GM20431 (cell line): ENCODE measurements around the gene PRKAR1B.

Experiments
- in situ Hi-C: fragments of 300-500 bp; cut with MseI, MboI; formaldehyde crosslinking; loops from one replicate; pipeline ENCODE4 v1.15.0; 2020; ENCODE audit warnings: low sequenced_read_pairs; ENCODE audit not compliant: unreplicated experiment

The PRKAR1B gene

DNA sequence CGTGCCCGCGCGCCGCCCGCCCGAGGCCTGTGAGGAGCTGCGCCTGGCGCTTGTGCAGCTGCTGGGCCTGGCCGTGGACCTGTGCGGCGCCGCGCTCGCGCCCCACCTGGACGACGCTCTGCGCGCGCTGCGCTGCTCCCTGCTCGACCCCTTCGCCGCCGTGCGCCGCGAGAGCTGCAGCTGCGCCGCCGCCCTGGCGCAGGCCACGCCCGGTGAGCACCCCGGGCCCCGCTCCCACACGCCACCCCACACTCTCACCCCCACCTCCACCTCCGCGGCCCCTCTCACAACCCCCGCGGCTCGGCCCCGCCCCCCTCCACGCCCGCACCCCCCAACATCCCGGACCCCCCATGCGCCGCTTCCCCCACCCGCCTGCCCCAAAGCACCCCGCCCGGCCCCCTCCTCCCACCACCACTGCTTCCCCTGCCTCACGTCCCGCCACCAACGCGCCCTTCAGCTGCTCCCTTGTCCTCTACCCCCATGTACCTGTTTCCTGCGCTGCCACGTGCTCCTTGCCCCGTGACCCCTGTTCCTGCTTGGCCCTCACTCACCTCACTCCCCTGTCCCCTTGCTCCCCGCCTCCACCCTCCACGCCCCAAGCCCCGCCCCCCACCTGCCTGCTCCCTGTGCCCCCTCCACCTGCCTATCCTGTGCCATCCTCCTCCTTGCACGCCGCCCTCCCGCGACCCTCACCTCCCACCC, at the start of gene PRKAR1B:
Gene PRKAR1B (minus strand): TSS at position 178 of the 702 bp plus-strand sequence. CDS start 15,776 bp downstream, outside the sequence.
- in situ Hi-C loops: no loop called here

DNA sequence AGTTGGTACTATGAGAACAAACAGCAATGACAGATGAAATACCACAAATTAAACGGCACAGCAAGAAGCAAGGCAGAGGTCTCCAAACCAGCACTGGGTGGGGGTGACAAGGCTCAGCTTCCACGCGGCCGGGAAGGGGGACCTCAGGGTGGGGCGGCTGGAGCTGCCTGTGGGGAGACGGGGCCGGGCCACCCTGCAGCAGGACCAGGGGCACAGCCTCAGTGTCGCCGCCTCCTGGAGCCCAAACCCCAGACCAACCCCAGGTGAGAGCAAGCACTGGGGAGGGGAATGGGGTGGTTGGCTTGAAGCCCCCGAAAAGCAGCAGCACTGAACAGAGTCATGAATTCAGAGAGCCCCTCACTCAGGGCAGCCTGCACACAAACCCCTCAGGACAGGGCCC, 49.3 kb upstream of the PRKAR1B start:
- in situ Hi-C loops: loop anchor here (10.0 kb wide), 1 partner anchor 462 kb away; no protein-coding TSS in a partner anchor

DNA sequence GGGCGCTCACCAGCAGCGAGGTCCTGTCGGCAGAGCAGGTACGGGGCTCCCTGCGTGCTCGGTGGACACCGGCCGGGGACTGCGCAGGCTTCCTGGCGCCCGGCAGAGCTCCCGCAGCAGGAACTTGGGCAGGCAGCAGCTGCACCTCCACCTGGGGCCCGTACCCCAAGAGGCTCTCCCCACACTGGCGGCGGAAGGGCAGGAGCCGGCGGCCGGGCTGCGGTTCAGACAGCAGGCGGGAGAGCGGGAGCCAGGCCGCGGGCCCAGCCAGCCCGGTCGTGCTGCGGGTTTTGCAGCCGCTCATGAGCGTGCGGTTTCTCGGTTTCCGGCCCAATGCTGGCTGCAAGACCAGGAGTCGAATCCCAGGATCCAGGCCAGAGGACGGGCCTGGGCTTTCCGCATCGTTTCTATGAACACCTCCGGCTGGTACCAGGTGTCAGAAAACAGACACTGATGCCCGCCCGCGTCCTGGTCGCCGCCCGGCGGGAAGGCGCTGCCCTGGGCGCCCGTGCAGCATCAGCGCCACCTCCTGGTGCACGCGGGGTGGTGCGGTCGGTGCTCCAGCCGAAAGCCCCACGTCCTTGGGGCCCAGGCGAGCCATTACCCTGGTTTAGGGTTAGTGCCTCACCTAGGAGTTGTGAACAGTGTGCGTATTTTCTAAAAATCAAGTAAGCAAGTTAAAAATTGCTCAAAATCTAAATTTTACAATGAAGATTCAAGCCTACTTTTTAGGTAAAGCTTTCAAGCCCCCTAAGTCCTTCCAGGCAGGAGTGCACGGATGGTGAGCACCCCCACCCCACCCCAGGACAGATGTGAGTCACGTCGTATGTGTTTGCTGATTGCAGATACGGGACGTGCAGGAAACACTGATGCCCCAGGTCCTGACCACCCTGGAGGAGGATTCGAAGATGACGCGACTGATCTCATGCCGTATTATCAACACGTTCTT, 47.4 kb upstream of the PRKAR1B start:
- in situ Hi-C loops: loop anchor here (10.0 kb wide), 1 partner anchor 460 kb away; no protein-coding TSS in a partner anchor

DNA sequence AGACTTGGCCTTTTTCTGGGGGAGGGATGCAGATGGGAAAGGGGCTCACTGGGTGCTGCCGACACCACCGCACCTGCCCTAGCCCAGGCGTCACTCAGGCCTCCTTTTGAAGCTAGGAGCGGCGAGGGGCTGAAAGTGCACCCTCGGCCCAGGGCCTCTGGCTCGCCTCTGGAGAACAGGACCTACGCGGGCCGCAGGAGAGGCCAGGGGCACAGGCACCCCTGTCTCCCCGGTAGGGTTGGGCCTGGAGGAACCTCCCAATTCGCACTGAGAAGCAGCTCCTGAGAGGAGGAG, 46.5 kb upstream of the PRKAR1B start:
- in situ Hi-C loops: loop anchor here (10.0 kb wide), 1 partner anchor 459 kb away; no protein-coding TSS in a partner anchor

DNA sequence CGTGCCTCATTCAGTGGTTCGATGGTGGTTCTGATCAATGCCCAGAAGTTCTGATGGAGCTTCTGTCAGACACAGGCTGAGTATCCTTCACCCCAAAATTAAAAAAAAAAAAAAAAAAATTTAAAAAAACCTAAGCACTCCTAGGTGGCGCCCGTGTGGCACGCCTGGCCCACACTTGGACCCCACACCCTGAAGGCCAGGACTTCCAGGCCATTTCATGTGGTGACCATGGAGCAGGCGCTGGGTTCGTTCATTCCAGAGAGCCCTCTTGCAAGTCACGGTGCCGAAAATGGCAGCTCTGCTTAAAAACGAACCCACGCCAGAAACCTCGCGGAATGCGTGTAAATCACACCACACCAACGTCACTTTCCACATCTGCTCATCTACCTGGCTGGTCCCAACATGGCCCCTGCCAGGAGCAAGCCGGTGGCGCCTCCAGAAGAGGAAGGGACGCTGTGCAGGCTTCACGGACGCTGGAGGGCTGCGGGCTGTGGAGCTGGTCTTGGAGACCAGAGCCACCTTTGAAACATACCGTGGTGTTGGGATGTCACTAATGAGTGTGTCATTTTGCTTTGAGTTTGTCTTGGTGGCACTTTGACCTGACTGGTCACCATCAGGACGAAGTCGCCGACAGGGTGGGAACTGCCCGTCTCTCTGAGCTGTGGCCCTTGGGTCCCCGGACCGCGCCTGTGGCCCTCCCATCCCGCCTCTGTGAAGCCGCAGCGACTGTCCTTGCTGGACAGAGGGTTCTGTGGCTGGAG, 46.0 kb upstream of the PRKAR1B start:
- in situ Hi-C loops: loop anchor here (10.0 kb wide), 1 partner anchor 458 kb away; no protein-coding TSS in a partner anchor

DNA sequence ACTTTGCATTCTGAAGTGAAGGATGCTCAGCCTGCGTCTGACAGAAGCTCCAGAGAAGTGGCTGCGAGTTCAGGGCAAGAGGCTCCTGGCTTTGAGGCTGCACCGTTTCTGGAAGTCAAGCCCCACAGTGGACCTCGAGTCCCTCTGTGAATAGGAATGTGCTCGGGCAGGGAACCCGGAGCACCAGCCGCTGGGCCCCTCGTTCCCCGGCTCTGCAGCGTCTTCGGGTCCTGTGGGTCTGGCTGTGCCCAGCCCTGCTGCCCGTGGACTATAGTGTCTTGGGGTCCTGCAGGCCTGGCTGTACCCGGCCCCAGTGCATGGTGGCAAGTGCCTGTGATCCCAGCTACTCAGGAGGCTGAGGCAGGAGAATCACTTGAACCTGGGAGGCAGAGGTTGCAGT, 45.3 kb upstream of the PRKAR1B start:
- in situ Hi-C loops: loop anchor here (10.0 kb wide), 1 partner anchor 458 kb away; no protein-coding TSS in a partner anchor

DNA sequence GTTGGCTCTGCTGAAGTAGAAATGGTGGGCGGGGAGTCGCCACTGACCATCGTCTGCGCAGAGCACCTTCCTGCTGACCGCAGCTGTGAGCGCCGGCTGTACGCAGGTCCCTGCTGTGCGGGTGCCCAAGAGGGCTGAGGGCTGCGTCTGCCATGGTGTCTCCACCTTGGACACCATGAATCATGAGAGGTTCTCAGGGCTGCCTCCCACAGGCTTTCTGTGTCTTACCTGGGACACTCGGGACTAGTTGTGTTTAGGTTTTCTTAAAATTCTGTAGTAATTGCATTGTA, 44.9 kb upstream of the PRKAR1B start:
- in situ Hi-C loops: loop anchor here (10.0 kb wide), 1 partner anchor 457 kb away; no protein-coding TSS in a partner anchor

DNA sequence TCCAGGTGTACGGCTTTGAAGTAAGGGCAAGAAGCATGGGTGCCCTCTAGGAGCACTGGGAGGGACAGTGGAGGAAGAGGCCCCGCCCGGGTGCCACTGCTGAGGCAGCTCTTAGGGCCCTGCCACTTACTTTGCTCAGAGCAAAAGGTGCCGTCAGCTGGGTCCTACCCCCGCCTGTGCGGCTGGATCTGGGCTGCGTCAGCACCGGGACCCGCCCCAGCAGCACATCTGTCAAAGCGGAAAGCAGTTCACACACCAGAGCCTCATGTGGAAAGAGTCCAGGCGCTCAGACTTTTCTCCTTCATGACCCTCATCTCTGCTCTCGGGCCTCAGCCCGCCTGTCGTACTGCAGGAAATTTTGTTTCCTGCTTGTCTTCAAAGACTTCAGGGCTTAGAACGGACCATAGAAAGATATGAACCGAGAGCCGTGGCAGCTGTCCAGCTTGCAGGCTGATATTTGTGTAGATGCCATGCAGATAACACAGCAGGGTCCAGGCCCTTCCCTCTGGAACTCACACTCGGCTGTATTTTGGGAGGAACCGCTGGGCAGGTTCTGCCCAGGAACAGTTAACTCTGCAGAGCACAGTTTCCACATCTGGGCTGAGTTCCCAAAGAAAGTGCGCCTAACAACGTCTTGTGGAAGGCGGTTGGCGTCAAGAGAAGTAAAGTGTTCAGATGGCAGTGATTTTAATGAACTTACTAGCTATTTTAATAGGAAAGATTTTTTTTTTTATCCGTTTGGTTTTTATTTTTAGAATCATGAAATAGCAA, 44.3 kb upstream of the PRKAR1B start:
- in situ Hi-C loops: loop anchor here (10.0 kb wide), 1 partner anchor 457 kb away; no protein-coding TSS in a partner anchor

DNA sequence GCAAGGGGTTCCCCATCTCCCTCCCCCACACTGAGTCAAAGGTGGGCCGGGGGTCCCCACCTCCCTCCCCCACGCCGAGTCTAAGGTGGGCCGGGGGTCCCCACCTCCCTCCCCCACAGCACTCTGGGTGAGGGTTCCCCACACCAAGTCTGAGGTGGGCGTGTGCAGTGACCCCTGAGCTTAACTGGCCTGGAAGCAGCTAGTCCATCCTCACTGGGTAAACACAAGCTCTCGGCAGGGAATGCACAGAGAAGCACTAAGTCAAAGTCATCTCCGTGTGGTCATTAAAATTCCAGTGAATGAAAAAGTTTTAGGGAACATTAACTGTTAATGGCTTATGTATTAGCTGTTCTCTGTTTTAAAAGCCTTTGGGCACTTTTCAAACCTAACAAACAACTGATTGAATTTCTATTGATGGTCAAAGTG, 43.7 kb upstream of the PRKAR1B start:
- in situ Hi-C loops: loop anchor here (10.0 kb wide), 1 partner anchor 456 kb away; no protein-coding TSS in a partner anchor

DNA sequence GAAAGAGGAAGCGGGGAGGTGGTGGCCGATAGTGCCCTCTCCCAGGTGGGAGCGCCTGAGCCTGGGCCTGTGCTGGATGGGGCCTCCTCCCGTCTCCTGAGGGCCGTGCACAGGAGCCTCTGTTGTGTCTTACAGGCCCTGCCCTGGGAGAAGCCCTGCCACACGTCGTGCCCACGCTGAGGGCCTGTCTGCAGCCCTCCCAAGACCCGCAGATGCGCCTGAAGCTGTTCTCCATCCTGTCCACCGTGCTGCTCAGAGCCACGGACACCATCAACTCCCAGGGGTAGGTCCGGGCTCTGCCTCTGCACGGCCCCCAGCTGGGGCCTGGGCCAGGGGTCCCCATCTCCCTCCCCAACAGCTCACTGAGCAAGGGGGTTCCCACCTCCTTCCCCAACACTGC, 43.3 kb upstream of the PRKAR1B start:
- in situ Hi-C loops: loop anchor here (10.0 kb wide), 1 partner anchor 456 kb away; no protein-coding TSS in a partner anchor

DNA sequence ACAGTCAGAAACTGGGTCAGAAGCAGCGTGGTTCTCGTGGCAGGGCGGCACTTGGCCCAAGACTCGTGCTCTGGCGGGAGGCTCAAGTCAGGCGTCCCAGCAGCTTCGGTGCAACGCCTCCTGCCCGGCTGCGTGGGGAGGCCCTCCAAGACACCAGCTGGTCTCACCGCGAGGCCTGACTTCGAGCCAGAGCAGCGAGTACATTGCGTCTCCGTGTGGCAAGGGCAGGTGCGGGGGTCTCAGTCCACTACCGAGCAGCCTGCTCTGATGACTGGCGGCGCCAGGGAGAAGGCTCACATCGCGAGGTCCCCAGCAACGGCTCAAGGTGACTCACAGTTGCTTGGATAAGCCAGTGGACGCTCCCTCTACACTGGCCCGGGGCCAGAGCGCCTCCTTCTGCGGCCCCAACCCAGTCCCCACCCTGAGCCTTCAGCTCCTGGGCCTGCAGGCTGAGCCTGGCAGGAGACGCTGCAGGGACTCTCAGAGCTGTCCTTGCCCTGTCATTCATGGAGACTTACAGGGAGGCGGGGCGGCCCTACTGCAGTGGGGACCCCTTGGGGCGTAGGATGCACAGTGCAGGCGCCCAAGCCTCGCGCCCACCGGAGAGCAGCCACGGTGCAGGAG, 41.9 kb upstream of the PRKAR1B start:
- in situ Hi-C loops: no loop called here

DNA sequence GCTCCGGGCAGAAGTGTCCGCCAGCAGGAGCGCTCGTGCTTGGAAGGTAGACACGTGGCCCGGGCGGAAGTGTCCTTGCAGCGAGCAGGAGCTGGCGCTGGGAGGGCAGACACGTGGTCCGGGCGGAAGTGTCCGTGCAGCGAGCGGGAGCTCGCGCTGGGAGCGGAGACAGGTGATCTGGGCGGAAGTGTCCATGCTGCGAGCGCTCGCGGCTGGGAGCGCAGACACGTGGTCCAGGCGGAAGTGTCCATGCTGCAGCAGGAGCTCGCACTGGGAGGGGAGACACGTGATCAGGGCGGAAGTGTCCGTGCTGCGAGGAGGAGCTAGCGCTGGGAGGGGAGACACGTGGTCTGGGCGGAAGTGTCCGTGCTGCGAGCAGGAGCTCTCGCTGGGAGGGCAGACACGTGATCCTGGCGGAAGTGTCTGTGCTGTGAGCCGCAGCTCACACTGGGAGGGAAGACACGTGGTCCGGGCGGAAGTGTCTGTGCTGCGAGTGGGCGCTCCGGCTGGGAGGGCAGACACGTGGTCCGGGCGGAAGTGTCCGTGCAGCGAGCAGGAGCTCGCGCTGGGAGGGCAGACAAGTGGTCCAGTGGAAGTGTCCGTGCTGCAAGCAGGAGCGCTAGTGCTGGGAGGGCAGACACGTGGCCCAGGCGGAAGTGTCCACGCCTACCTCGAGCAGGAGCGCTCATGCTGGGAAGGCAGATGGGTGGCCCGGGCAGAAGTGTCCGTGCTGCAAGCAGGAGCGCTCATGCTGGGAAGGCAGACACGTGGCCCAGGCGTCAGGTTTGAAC, 41.1 kb upstream of the PRKAR1B start:
- in situ Hi-C loops: no loop called here

DNA sequence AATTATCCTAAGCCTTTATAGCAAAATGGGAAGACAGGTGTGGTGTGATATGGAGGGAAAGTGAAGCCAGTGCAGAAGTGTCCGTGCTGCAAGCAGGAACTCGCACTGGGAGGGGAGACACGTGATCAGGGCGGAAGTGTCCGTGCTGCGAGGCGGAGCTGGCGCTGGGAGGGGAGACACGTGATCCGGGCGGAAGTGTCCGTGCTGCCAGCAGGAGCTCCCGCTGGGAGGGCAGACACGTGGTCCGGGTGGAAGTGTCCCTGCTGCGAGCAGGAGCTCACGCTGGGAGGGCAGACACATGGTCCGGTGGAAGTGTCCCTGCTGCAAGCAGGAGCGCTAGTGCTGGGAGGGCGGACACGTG, 40.5 kb upstream of the PRKAR1B start:
- in situ Hi-C loops: no loop called here

DNA sequence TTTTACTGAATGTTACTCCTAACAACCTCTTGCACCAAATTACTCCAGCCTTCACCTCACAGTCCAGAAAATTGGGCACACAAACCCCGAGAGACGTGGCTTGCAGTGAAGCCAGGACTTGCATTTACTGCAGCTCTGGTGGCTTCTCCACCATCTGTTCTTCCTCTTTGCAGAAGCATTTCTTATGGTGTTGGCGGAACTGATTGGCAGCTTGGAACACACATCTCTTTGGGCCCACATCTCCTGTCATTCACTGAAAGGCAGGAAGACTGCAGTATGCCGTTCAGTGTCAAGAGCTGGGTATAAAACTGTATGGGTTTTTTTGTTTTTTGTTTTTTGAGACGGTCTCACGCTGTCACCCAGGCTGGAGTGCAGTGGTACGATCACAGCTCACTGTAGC, 38.3 kb upstream of the PRKAR1B start:
- in situ Hi-C loops: no loop called here

DNA sequence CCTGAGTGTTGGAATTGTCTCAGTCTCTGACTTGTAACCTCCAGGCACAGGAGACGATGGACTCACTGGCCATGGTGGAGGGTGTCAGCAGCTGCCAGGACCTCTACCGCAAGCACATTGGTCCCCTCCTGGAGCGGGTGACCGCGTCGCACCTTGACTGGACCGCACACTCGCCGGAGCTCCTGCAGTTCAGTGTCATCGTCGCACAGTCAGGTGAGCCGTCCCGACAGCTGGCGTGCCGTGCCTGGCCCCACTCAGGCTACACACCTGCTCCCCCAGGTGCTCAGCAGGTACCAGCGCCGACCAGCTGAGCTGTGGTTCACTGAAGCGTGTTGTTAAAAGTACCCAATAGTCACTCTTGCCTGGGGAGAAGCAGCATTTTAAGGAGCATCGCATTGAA, 36.7 kb upstream of the PRKAR1B start:
- in situ Hi-C loops: no loop called here

DNA sequence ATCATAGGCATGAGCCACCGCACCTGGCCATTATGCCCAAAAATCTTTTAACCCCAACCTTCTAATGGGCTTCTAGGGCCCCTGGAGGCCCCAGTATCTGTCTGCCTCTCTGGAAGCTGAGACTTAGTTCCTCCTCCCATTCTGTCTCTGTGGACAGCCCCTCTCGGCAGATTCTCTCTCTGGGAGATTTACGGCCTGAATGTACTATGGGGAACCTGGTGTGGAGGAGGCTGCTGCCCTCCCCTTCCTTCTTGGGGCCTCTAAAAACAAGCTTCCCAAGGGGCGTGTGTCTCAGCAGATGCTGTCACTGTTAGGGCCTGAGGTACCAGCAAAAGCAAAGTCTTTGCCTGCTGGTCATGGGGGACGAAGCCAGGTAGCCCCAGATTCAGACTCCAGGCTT, 35.8 kb upstream of the PRKAR1B start:
- in situ Hi-C loops: no loop called here

DNA sequence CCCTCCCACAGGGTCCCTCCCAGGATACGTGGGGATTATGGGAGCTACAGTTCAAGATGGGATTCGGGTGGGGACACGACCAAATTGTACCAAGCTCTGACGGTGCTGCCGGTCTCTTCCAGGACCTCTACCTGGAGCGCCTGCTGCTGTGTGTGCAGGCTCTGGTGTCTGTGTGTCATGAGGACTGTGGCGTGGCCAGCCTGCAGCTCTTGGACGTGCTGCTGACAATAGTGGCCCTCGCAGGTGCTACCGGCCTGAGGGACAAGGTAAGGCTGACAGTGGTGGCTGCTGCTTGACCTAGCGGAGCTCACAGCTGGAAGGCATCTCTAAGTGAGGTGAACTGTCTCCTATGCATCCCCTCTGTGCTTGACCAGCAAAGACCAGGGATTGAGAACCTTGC, 34.5 kb upstream of the PRKAR1B start:
- in situ Hi-C loops: no loop called here

DNA sequence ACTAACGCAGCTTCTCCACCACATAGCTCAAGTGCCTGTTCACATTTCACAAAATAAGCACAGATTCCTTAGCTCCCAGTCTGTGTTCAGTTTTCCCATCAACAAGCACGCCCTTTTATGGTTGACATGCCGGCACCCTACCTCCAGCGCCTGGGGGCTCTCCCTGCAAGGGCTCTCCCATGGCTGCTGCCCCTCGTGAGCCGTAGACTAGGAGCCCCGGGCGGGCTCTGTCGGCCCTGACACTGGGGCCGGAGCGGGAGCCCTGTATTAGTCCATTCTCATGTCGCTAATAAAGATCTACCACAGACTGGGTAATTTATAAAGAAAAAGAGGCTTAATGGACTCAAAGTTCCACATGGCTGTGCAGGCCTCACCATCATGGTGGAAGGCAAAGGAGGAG, 34.0 kb upstream of the PRKAR1B start:
- in situ Hi-C loops: no loop called here
